ENCODE results near the gene NOC4L.

Gene NOC4L

DNA sequence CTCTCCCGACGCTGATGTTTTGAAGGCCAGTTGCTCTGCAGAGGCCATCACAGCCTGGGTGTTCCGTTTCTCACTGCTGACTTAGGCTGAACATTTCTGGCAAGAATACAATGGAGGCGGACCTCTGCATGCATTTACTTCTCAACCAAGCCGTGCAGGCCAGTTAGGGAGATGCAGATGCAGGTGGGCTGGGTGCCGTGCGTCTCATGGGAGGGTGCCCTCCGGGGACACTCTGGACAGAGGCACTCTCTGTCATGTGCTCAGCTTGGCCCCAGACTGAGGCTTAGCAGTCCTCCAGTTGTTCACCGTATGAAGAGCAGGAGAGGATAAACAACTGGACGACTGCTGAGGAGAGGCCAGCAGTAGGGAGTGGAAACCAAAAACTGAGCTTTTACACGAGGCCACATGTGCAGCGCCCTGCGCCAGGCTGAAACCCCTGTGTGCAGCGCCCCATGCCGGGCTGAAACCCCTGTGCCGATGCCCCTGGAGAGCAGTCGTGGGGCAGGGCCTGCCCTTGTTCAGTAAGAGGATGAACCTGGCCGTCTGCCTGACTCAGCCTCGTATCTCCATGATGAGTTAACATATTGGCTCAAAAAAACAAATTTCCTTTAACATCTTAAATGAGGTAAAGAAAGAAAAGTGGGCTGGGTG, 32.5 kb upstream of the NOC4L start:
- TF ChIP-seq, protein P1, sequence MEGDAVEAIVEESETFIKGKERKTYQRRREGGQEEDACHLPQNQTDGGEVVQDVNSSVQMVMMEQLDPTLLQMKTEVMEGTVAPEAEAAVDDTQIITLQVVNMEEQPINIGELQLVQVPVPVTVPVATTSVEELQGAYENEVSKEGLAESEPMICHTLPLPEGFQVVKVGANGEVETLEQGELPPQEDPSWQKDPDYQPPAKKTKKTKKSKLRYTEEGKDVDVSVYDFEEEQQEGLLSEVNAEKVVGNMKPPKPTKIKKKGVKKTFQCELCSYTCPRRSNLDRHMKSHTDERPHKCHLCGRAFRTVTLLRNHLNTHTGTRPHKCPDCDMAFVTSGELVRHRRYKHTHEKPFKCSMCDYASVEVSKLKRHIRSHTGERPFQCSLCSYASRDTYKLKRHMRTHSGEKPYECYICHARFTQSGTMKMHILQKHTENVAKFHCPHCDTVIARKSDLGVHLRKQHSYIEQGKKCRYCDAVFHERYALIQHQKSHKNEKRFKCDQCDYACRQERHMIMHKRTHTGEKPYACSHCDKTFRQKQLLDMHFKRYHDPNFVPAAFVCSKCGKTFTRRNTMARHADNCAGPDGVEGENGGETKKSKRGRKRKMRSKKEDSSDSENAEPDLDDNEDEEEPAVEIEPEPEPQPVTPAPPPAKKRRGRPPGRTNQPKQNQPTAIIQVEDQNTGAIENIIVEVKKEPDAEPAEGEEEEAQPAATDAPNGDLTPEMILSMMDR (IDR thresholded peaks at IDR 0.05; ENCODE audit: low read depth, low read length, missing control alignments): no peak
- no peak for DNase-seq (ENCODE audit: low read depth)
- H3K4me3 ChIP-seq (ENCODE audit: low read depth, low read length): no peak overlapping the region

DNA sequence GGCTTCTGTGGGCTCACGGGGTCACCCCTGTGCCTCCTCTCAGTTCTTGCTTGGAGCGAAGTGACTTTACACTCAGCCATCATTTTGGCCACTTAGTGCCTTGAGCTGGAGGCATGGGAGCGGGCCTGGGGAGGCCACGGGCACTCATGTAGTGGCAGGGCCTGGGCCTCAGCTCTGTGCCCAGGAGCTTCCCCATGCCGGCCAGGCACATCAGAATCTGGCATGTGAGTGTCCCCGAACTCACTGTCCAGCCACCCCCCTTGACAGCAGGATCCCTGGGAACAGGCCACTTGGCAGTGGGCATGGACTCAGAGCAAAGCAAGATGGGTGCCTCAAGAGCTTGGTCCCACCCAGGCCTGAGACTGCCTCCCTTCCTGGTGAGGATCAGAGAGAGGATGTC, 29.6 kb upstream of the NOC4L start:
- TF ChIP-seq, protein P1 (IDR thresholded peaks at IDR 0.05; ENCODE audit: low read depth, low read length, missing control alignments): no peak
- H3K4me3 ChIP-seq (ENCODE audit: low read depth, low read length): no peak overlapping the region
- DNase-seq (ENCODE audit: low read depth): no peak

DNA sequence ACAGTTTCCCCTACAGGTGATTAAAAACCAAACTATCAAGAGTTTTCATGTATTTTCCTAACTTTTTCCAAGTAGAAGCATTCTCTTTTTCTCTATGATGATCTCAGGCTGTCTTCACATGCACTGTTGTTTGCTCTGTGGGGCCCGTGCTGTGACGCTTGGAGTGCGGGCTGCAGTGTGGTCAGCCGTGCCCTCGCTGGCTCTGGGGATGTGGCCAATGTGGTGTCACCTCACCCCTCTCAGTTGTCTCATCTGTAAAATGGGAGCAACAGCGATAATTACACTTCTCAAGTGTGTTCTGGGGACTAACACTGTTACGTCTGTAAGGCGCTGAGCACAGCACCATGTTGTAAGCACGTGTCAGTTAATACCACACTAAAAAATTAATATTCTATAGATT, 28.8 kb upstream of the NOC4L start:
- no peak for DNase-seq (ENCODE audit: low read depth)
- H3K4me3 ChIP-seq (ENCODE audit: low read depth, low read length): no peak overlapping the region
- TF ChIP-seq, protein P1 (IDR thresholded peaks at IDR 0.05; ENCODE audit: low read depth, low read length, missing control alignments): no peak

DNA sequence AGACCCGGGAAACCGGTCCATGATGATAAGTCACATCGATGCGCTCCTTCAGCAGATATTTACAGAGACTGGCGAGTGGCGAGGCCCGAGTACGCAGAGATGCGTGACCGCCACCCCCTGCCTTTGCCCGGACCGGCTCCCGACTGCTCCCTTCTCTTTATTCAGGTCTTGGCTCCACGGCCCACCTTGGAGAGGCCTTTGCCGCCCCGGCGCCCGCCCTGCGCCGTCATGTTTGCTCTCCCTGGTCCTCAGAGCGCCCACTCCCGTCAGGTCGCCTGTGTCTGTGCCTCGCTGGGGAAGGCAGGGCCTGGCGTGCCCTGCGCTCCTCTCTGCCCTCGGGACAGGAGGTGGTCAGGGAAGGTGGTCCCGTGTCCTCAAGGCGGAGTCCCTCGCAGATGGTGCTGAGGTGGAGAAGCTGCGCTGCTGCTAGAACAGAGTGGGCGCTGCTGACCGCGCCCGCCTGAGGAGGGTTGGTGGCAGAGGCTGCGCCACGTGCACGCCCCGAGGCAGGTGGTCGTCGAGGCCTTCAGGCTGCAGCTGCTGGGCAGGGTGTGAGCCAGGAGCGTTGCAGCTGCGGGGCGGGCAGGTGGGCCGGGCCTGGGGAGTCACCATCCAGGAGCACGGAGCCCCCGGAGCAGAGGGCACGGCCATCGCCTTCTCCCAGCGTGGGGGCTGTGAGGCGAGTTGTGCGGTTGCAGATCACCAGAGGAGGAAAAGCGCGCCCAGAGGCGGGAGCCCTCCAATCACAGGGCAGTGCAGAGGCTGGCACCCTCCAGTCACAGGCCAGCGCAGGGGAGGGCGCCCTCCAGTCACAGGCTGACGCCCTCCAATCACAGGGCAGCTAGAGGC, 27.3 kb upstream of the NOC4L start:
- TF ChIP-seq, protein P1 (IDR thresholded peaks at IDR 0.05; ENCODE audit: low read depth, low read length, missing control alignments): no peak
- H3K4me3 ChIP-seq (ENCODE audit: low read depth, low read length): no peak overlapping the region
- no peak for DNase-seq (ENCODE audit: low read depth)

DNA sequence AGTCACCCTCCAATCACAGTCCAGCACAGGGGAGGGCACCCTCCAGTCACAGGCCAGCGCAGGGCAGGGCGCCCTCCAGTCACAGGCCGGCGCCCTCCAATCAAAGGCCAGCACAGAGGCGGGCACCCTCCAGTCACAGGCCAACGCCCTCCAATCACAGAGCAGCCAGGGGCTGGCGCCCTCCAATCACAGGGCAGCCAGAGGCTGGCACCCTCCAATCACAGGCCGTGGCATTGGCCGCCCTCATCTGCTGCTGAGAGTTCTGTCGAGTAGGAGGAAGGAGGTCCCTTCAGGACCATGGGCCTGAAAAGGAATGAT, 26.7 kb upstream of the NOC4L start:
- no peak overlapping the region for H3K4me3 ChIP-seq (ENCODE audit: low read depth, low read length)
- no peak for DNase-seq (ENCODE audit: low read depth)
- TF ChIP-seq, protein P1 (IDR thresholded peaks at IDR 0.05; ENCODE audit: low read depth, low read length, missing control alignments): no peak

DNA sequence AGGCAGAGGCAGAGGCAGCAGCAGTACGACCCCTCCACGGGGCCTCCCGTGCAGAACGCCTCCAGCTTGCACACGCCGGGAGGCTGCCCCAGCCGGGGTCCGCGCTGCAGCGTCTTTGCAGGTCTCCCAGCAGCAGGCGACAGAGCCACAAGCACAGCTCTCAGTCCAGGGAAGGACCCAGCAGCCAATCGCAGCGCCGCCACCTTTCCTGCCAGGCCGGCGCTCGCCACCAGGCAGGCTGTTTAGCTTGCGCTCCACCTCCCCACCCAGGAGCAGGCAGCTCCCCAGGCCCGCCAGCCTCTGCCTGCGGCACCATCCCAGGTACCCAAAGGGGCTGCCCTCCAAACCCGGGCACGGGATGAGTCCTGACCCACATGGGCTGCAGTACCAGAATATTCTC, 25.4 kb upstream of the NOC4L start:
- TF ChIP-seq, protein P1 (IDR thresholded peaks at IDR 0.05; ENCODE audit: low read depth, low read length, missing control alignments): no peak
- DNase-seq (ENCODE audit: low read depth): no peak
- H3K4me3 ChIP-seq (ENCODE audit: low read depth, low read length): no peak overlapping the region

Data from GM12864 (cell line).